AG04450 (cell line): ENCODE results near the gene PDCD6IP. TPM values are rescaled to one million over a fixed set of nuclear protein-coding genes. Genes with fewer than 3 reads are reported as not detected.

Source experiments
- CTCF ChIA-PET: fragments of 300-600, 350-600 bp; formaldehyde crosslinking; extraction: SDS; loops from one replicate; lab custom pipeline; 2022; ENCODE audit warnings: antibody characterized with exemption, inconsistent platforms; lab: Charles Lee
- POLR2A ChIA-PET: fragments of 350-600 bp; formaldehyde crosslinking; extraction: SDS; loops from one replicate; lab custom pipeline; 2021; ENCODE audit warnings: antibody characterized with exemption, inconsistent platforms; lab: Yijun Ruan, JAX
- DNase-seq: peaks from one replicate; pipeline ENCODE4 v3.0.0-alpha.2; 2011; ENCODE audit warnings: low read depth, low spot score
- H3K27ac ChIP-seq: one replicate; pipeline ENCODE4 v1.5.1; 2012; ENCODE audit warnings: low read depth, low read length, control low read depth
- H3K27me3 ChIP-seq: one replicate; pipeline ENCODE4 v1.6.0; 2012; ENCODE audit warnings: low read length; ENCODE audit not compliant: control insufficient read depth, insufficient read depth
- H3K4me3 ChIP-seq: 2 replicates; pipeline ENCODE4 v1.5.1; 2011; ENCODE audit warnings: mild to moderate bottlenecking, low read depth, low read length, control low read depth
- H3K9me3 ChIP-seq: 2 replicates; pipeline ENCODE4 v1.5.1; 2012; ENCODE audit warnings: low read length; ENCODE audit not compliant: control insufficient read depth, insufficient read depth
- polyA plus RNA-seq: library from polyadenylated mRNA; depleted of rRNA; stranded (reverse); fragments of >200 nt; gene quantifications from 2 replicates; pipeline ENCODE4 v1.2.3, GENCODE V29; 2011
- TF ChIP-seq, protein P1 (sequence below): IDR thresholded peaks from 2 replicates; pipeline ENCODE4 v1.5.1; 2011; ENCODE audit warnings: low read depth, low read length, control low read depth, inconsistent platforms

Gene PDCD6IP
- polyA plus RNA-seq, 1 experiment = 188 TPM

DNA sequence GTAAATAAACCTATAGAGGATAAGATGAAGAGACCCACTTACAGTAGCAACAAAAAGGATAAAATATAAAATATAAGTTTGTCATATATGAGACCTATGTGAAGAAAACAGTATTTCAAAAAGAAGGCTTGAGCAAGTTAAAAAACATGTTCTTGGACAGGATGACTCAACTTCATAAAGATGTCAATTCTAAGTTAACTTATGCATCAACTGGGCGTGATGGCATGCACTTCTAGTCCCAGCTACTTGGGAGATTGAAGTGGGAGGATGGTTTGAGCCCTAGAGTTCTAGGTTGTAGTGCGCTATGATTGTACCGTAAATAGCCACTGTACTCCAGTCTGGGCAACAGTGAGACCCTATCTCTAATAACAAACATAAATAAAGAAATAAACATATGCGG is 59.7 kb downstream of the PDCD6IP start:
- TF ChIP-seq, protein P1, sequence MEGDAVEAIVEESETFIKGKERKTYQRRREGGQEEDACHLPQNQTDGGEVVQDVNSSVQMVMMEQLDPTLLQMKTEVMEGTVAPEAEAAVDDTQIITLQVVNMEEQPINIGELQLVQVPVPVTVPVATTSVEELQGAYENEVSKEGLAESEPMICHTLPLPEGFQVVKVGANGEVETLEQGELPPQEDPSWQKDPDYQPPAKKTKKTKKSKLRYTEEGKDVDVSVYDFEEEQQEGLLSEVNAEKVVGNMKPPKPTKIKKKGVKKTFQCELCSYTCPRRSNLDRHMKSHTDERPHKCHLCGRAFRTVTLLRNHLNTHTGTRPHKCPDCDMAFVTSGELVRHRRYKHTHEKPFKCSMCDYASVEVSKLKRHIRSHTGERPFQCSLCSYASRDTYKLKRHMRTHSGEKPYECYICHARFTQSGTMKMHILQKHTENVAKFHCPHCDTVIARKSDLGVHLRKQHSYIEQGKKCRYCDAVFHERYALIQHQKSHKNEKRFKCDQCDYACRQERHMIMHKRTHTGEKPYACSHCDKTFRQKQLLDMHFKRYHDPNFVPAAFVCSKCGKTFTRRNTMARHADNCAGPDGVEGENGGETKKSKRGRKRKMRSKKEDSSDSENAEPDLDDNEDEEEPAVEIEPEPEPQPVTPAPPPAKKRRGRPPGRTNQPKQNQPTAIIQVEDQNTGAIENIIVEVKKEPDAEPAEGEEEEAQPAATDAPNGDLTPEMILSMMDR = no peak
- ChIA-PET POLR2A (no interaction called here), CTCF (no interaction called here)
- Histone ChIP-seq H3K27me3 (no peaks in the 10 kb centered on the region), H3K27ac (no peak overlapping the region), H3K4me3 (no peak overlapping the region), H3K9me3 (no peaks in the 10 kb centered on the region)
- DNase-seq = no peak

DNA sequence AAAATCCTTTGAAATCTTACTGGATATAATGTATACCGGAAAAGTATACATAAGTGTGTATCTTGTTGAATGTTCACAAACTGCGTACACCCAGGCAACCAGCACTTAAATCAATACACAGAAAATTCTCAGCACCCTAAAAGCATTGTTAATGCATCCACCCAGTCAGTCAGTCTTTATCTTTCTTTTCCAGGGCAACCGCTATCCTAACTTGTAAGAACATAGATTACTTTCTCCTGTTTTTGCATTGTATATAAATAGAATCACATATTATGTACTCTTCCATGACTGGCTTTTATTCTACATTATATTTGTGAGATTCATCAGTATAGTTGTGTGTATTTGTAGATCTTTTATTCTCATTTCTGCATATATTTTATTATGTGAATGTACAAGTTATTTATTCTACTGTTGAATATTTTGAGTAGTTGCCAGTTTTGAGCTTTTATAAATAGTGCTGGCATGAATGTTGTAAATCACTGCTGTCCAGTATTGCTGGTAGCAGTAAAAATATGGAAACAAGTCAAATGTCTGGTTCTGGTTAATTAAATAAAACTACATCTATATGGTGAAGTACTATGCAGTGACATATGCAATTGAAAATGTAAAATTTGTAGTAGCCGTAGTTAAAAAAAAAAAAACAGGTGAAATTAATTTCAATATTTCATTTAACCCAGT is 62.1 kb downstream of the PDCD6IP start:
- CTCF ChIA-PET = interaction anchor here (1.6 kb wide), 1 partner anchor 23 kb away, joined by 4 read pairs; no protein-coding TSS in a partner anchor
- POLR2A ChIA-PET = no interaction called here
- no peaks in the 10 kb centered on the region for H3K9me3 ChIP-seq
- no peaks in the 10 kb centered on the region for H3K27me3 ChIP-seq
- no peak overlapping the region for H3K27ac ChIP-seq
- no peak for DNase-seq
- TF ChIP-seq, protein P1 = no peak
- H3K4me3 ChIP-seq = no peak overlapping the region

DNA sequence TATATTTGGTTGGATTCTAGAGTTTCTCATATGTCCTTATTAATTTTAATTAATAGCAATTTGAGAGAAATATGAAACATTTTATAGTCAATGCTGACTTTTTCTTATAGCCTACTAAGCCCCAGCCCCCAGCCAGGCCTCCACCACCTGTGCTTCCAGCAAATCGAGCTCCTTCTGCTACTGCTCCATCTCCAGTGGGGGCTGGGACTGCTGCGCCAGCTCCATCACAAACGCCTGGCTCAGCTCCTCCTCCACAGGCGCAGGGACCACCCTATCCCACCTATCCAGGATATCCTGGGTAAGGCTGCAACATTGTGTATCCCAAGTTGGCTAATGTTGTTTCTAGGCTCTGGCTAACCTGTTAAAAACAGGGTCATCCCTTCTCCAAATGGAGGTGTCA is 66.7 kb downstream of the PDCD6IP start:
- H3K4me3 ChIP-seq = no peak overlapping the region
- CTCF ChIA-PET = interaction anchor here (0.6 kb wide), 1 partner anchor 19 kb away, joined by 3 read pairs; no protein-coding TSS in a partner anchor
- POLR2A ChIA-PET = no interaction called here
- no peak overlapping the region for H3K27ac ChIP-seq
- no peak for DNase-seq
- TF ChIP-seq, protein P1 = no peak
- no peaks in the 10 kb centered on the region for H3K9me3 ChIP-seq
- H3K27me3 ChIP-seq = no peaks in the 10 kb centered on the region

DNA sequence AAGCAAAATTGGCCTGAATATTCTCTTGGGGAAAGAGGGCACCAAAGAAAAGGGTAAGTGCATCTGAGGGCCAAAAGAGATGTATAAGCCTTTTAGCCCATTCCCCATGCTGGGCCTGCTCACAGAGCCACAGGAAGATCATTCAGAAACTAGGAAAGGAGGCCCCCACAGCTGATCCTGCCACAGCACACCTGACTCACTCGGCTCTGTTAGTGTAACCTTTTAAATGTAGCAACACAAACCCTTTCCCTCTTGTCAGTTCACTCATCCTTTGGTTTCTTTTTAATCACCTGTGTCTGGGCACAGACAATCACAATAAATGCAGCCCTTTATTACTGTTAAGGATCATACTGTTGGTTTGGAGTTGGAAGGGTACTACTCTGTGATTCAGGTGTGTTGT is 69.9 kb downstream of the PDCD6IP start:
- ChIA-PET POLR2A (no interaction called here), CTCF (interaction anchor here (1.7 kb wide), 1 partner anchor 15 kb away, joined by 7 read pairs; no protein-coding TSS in a partner anchor)
- Histone ChIP-seq H3K4me3 (no peak overlapping the region), H3K27me3 (no peaks in the 10 kb centered on the region), H3K9me3 (no peaks in the 10 kb centered on the region), H3K27ac (no peak overlapping the region)
- TF ChIP-seq, protein P1 = no peak
- DNase-seq = no peak

DNA sequence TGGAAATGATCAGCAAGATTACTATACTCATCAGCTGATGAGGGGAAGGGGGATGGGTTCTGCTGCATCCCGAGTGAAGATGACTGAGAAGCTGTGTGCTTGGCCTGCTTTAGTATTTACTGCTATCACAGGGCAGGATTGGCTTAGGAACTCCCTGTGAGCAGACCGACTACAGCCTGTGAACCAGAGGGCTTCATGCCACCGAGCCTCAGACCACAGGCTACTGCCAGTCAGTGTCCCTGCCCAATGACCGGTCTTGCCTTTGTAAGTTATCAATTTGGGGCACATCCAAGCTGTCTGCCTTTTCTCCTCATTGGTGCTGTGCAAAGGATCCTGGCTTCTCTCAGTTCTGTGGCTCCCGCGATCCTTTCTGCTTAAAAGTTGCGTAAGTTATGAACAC is 71.5 kb downstream of the PDCD6IP start:
- ChIA-PET CTCF (interaction anchor here (0.6 kb wide), 1 partner anchor 145 kb away, joined by 3 read pairs; no protein-coding TSS in a partner anchor), POLR2A (no interaction called here)
- no peaks in the 10 kb centered on the region for H3K27me3 ChIP-seq
- H3K27ac ChIP-seq = no peak overlapping the region
- DNase-seq = no peak
- no peak overlapping the region for H3K4me3 ChIP-seq
- H3K9me3 ChIP-seq = no peaks in the 10 kb centered on the region
- TF ChIP-seq, protein P1 = no peak
